ENCODE measurements around the gene HOXA7. TPM values are rescaled to one million over a fixed set of nuclear protein-coding genes. Genes with fewer than 3 reads are reported as not detected.

The HOXA7 gene
- total and polyA plus RNA-seq, 2 donors (not counting 1 experiment from before 2014, with no cell fraction given): 0.37 TPM; not detected in 1

- peak; percentile 26 for DNase-seq
- H3K36me3 ChIP-seq (replicated peaks in 1 of 2; ENCODE audit: control extremely low read depth in 1 of 2, control insufficient read depth in 1 of 2, extremely low read depth in 1 of 2, insufficient read depth in 2 of 2, low read length in 1 of 2): no peaks in the 10 kb centered on the region
- peaks cover 0 to 84% (median 0%) of the 10 kb centered on the region in 3 donors for H3K9me3 ChIP-seq (ENCODE audit: control extremely low read depth in 1 of 3, control insufficient read depth in 2 of 3, insufficient read depth in 1 of 3, low read length in 2 of 3)
- H3K9ac ChIP-seq (ENCODE audit: low read length): no peak overlapping the region
- H4K20me1 ChIP-seq (ENCODE audit: control insufficient read depth, insufficient read depth, low read length, poor library complexity, severe bottlenecking): peaks cover 10% of the 10 kb centered on the region
- Mint-ChIP-seq H3K4me1 (peaks cover 35% of the 10 kb centered on the region), H3K27ac (peak overlapping the region; percentile 26), H3K27me3 (peaks cover 67% of the 10 kb centered on the region), H3K4me3 (peak overlapping the region; percentile 80), H3K9me3 (ENCODE audit: insufficient read depth) (no peaks in the 10 kb centered on the region)
- no peak overlapping the region for H3K27ac ChIP-seq (ENCODE audit: low read length in 2 of 2)
- peaks cover 0 to 98% (median 75%) of the 10 kb centered on the region in 4 experiments for H3K27me3 ChIP-seq (replicated peaks in 1 of 4; ENCODE audit: control extremely low read depth in 1 of 4, control insufficient read depth in 3 of 4, insufficient read depth in 4 of 4, low read length in 3 of 4)
- peaks cover 48 to 58% of the 10 kb centered on the region in 2 donors for H3K4me1 ChIP-seq (ENCODE audit: control insufficient read depth in 2 of 2, insufficient read depth in 2 of 2, low read length in 2 of 2)
- 23% methylated on average over 25 of the region's 30 CpGs for WGBS (ENCODE audit: insufficient coverage)
- ChIA-PET POLR2A (interaction anchor here (0.6 kb wide), 1 partner anchor 1290 kb away, joined by 6 read pairs; no protein-coding TSS in a partner anchor), CTCF (interaction anchor here (0.6 to 6.9 kb wide), 17 partner anchors 10 to 753 kb away, joined by 3 to 52 read pairs (median 4); partner anchors contain the start of gene HOXA10)
- H3K4me2 ChIP-seq (replicated peaks; ENCODE audit: low read depth, low read length, poor library complexity, severe bottlenecking): peak overlapping the region; percentile 69
- H3K4me3 ChIP-seq (ENCODE audit: control extremely low read depth in 1 of 5, extremely low read depth in 1 of 5, insufficient read depth in 1 of 5, low read depth in 2 of 5, low read length in 4 of 5): peak overlapping the region in 1 of 5 experiments; percentile 27
- TF ChIP-seq EZH2 (IDR thresholded peaks at IDR 0.05; ENCODE audit: borderline replicate concordance, insufficient read depth, low read depth, low read length, poor library complexity, severe bottlenecking): peak; percentile 18
- TF ChIP-seq, protein P1, sequence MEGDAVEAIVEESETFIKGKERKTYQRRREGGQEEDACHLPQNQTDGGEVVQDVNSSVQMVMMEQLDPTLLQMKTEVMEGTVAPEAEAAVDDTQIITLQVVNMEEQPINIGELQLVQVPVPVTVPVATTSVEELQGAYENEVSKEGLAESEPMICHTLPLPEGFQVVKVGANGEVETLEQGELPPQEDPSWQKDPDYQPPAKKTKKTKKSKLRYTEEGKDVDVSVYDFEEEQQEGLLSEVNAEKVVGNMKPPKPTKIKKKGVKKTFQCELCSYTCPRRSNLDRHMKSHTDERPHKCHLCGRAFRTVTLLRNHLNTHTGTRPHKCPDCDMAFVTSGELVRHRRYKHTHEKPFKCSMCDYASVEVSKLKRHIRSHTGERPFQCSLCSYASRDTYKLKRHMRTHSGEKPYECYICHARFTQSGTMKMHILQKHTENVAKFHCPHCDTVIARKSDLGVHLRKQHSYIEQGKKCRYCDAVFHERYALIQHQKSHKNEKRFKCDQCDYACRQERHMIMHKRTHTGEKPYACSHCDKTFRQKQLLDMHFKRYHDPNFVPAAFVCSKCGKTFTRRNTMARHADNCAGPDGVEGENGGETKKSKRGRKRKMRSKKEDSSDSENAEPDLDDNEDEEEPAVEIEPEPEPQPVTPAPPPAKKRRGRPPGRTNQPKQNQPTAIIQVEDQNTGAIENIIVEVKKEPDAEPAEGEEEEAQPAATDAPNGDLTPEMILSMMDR (IDR thresholded peaks at IDR 0.05): no peak
- H2AFZ ChIP-seq (ENCODE audit: insufficient read depth, low read depth, low read length, poor library complexity, severe bottlenecking): no peak overlapping the region
- no peaks in the 10 kb centered on the region for H3K79me2 ChIP-seq (ENCODE audit: control insufficient read depth, insufficient read depth, low read length)
- ATAC-seq (ENCODE audit: low read depth): no peak
- intact Hi-C loops (cut with micrococcal nuclease): no loop called here
These were observed 7.5 kb downstream of the HOXA7 start for GRCh38 chr7:27148756-27149641.

Measured in B cell (primary cell).